Endothelial cell of umbilical vein (primary cell): ENCODE measurements around the gene TACSTD2. TPM values are rescaled to one million over a fixed set of nuclear protein-coding genes. Genes with fewer than 3 reads are reported as not detected.

ENCODE experiments used
- BruUV-seq: library from RNA; stranded (reverse); fragments of 400-500 nt; replicated peaks from 2 replicates; lab custom pipeline; 2021; lab: Mats Ljungman, UMichigan
- CTCF ChIA-PET: fragments of 300-600, 350-600 bp; sonication (Branson Sonifier 250); formaldehyde crosslinking; loops from one replicate; lab custom pipeline; 2021; ENCODE audit warnings: antibody characterized with exemption, inconsistent platforms; lab: Charles Lee
- POLR2A ChIA-PET: fragments of 300-600, 350-600 bp; sonication (Branson Sonifier 250); formaldehyde crosslinking; loops from one replicate; lab custom pipeline; 2021; ENCODE audit warnings: antibody characterized with exemption, inconsistent platforms; lab: Charles Lee
- DNase-seq: peaks from one replicate; pipeline ENCODE4 v3.0.0-alpha.2; 2011; ENCODE audit warnings: low read depth, low spot score
- FAIRE-seq: peaks from 2 replicates; lab custom pipeline; 2011; peaks lifted over from hg19 to GRCh38; lab: Jason Lieb, UNC
- H2AFZ ChIP-seq: 2 replicates; pipeline ENCODE4 v1.6.0; 2012; ENCODE audit warnings: low read depth, low read length, control low read depth, inconsistent platforms
- H3K27ac ChIP-seq: 2 replicates; pipeline ENCODE4 v1.5.1; 2011; ENCODE audit warnings: low read depth, mild to moderate bottlenecking, control low read depth, low read length, moderate library complexity; ENCODE audit not compliant: insufficient read depth
- H3K27me3 ChIP-seq, 2 experiments: 2 replicates each; pipeline versions ENCODE4 v1.6.0 to v1.6.1; 2011; ENCODE audit warnings: low read length in 2 of 2, mixed read lengths in 1 of 2; ENCODE audit not compliant: control insufficient read depth in 2 of 2, insufficient read depth in 2 of 2
- H3K36me3 ChIP-seq, 2 experiments: 2 replicates in 1 of 2; 3 replicates in 1 of 2; pipeline ENCODE4 v1.5.1; 2011; ENCODE audit warnings: low read length in 2 of 2, mild to moderate bottlenecking in 1 of 2, moderate library complexity in 1 of 2; ENCODE audit not compliant: control insufficient read depth in 2 of 2, insufficient read depth in 2 of 2; ENCODE audit errors: extremely low read depth in 1 of 2
- H3K4me1 ChIP-seq: 3 replicates; pipeline ENCODE4 v1.5.1; 2011; ENCODE audit warnings: mild to moderate bottlenecking, low read length; ENCODE audit not compliant: control insufficient read depth, insufficient read depth; ENCODE audit errors: extremely low read depth
- H3K4me2 ChIP-seq: 2 replicates; pipeline ENCODE4 v1.6.1; 2011; ENCODE audit warnings: low read length, control low read depth, mixed read lengths; ENCODE audit not compliant: insufficient read depth
- H3K4me3 ChIP-seq, 3 experiments: fragments of 200-600 bp in 1 of 3; sonication (generic), shearing (Covaris generic) in 1 of 3; replicated peaks in 1 of 3; 2 replicates each; pipeline ENCODE4 v1.5.1; 2011 to 2016; ENCODE audit warnings: control low read depth in 3 of 3, low read length in 3 of 3, mild to moderate bottlenecking in 2 of 3, inconsistent platforms in 1 of 3, low read depth in 1 of 3, moderate library complexity in 1 of 3; ENCODE audit not compliant: insufficient read depth in 1 of 3
- H3K79me2 ChIP-seq: 2 replicates; pipeline ENCODE4 v1.6.0; 2012; ENCODE audit warnings: low read length, inconsistent platforms; ENCODE audit not compliant: control insufficient read depth, insufficient read depth
- H3K9ac ChIP-seq: replicated peaks from 2 replicates; pipeline ENCODE3; 2011; ENCODE audit warnings: low read length, control low read depth; ENCODE audit not compliant: insufficient read depth; ENCODE audit errors: extremely low read depth
- H3K9me1 ChIP-seq: replicated peaks from 3 replicates; pipeline ENCODE4 v1.6.0; 2011; ENCODE audit warnings: mild to moderate bottlenecking, low read length; ENCODE audit not compliant: control insufficient read depth, insufficient read depth; ENCODE audit errors: extremely low read depth
- H3K9me3 ChIP-seq: replicated peaks from 2 replicates; pipeline ENCODE4 v1.5.1; 2012; ENCODE audit warnings: low read length, inconsistent platforms; ENCODE audit not compliant: control insufficient read depth, insufficient read depth
- H4K20me1 ChIP-seq: replicated peaks from 2 replicates; pipeline ENCODE3; 2011; ENCODE audit warnings: mild to moderate bottlenecking, low read length; ENCODE audit not compliant: control insufficient read depth, insufficient read depth; ENCODE audit errors: extremely low read depth
- CTCF ChIP-seq, 2 donors: IDR thresholded peaks; 1 replicate in 1 of 2; 2 replicates in 1 of 2; pipeline ENCODE4 v1.5.1; 2011; ENCODE audit warnings: low read length in 2 of 2, mild to moderate bottlenecking in 2 of 2, moderate library complexity in 2 of 2, control low read depth in 1 of 2, inconsistent platforms in 1 of 2, low read depth in 1 of 2; ENCODE audit not compliant: insufficient read depth in 1 of 2; ENCODE audit errors: extremely low read depth in 1 of 2
- EZH2 ChIP-seq: IDR thresholded peaks from 2 replicates; pipeline ENCODE4 v1.6.1; 2012; ENCODE audit warnings: borderline replicate concordance, low read depth, mild to moderate bottlenecking, moderate library complexity, low read length, inconsistent platforms; ENCODE audit not compliant: severe bottlenecking
- FOS ChIP-seq: IDR thresholded peaks from 2 replicates; pipeline ENCODE4 v1.6.1; 2011; ENCODE audit warnings: mild to moderate bottlenecking, low read length, moderate library complexity, borderline replicate concordance; ENCODE audit not compliant: insufficient read depth
- GATA2 ChIP-seq: IDR thresholded peaks from 2 replicates; pipeline ENCODE4 v1.7.0; 2011; ENCODE audit warnings: low read depth, mild to moderate bottlenecking, moderate library complexity, mixed read lengths, low read length; ENCODE audit not compliant: insufficient read length, insufficient read depth
- JUN ChIP-seq: IDR thresholded peaks from 2 replicates; pipeline ENCODE4 v1.6.1; 2011; ENCODE audit warnings: borderline replicate concordance, low read depth; ENCODE audit not compliant: insufficient read length, insufficient read depth
- MAX ChIP-seq: IDR thresholded peaks from 2 replicates; pipeline ENCODE4 v1.6.1; 2011; ENCODE audit not compliant: insufficient read depth, insufficient read length
- MYC ChIP-seq: IDR thresholded peaks from one replicate; pipeline ENCODE4 v1.6.1; 2011; ENCODE audit warnings: mild to moderate bottlenecking, low read depth, low read length
- POLR2A ChIP-seq: IDR thresholded peaks from 2 replicates; pipeline ENCODE4 v1.6.1; 2012; ENCODE audit warnings: low read depth, mild to moderate bottlenecking, control low read depth, low read length
- POLR2AphosphoS5 ChIP-seq: IDR thresholded peaks from 2 replicates; pipeline ENCODE4 v1.6.1; 2012; ENCODE audit warnings: low read depth, mild to moderate bottlenecking, control low read depth, low read length, moderate library complexity; ENCODE audit not compliant: insufficient read depth
- dilution Hi-C: fragments of 300-500 bp; cut with MboI; formaldehyde crosslinking; loops from one replicate; pipeline ENCODE4 v1.15.0; 2019; ENCODE audit warnings: low sequenced_read_pairs; ENCODE audit not compliant: extremely low pct_ligation_motif_present
- intact Hi-C: fragments of 100-400 bp; cut with micrococcal nuclease; formaldehyde crosslinking; loops from one replicate; pipeline ENCODE4 v1.10.0; 2022
- polyA plus RNA-seq, 4 experiments: library from polyadenylated mRNA; depleted of rRNA in 3 of 4; stranded (reverse) in 3 of 4; unstranded in 1 of 4; fragments of >200 nt; gene quantifications; 2 replicates each; pipeline versions ENCODE4 v1.2.1 to v1.2.3, GENCODE V29; 2011 to 2012; ENCODE audit warnings: missing spikeins in 1 of 4
- total RNA-seq: library from RNA; stranded (reverse); gene quantifications from 2 replicates; pipeline ENCODE4 v1.2.3, GENCODE V29; 2021

Gene TACSTD2
- total and polyA plus RNA-seq, 2 donors (not counting 3 experiments of a cell fraction or from before 2014, with no cell fraction given), result 30.7 to 43.3 TPM

GRCh38 chr1:58568911-58569310 is 8.1 kb downstream of the TACSTD2 start:
- POLR2A ChIA-PET, result no interaction called here
- BruUV-seq, result no TSS peak
- Histone ChIP-seq H3K4me1 (peaks cover 9% of the 10 kb centered on the region), H3K9me1 (no peaks in the 10 kb centered on the region), H3K79me2 (no peaks in the 10 kb centered on the region), H3K9ac (no peak overlapping the region), H3K4me3 (no peak overlapping the region), H3K27me3 (peaks cover 0 to 4% of the 10 kb centered on the region in 2 experiments), H3K4me2 (no peak overlapping the region), H3K9me3 (no peaks in the 10 kb centered on the region), H4K20me1 (no peaks in the 10 kb centered on the region), H3K36me3 (no peaks in the 10 kb centered on the region), H2AFZ (no peak overlapping the region), H3K27ac (no peak overlapping the region)
- no peak for DNase-seq
- intact Hi-C loops (no loop called here), dilution Hi-C loops (no loop called here)
- no peak for FAIRE-seq
- CTCF ChIA-PET, result interaction anchor here (0.9 to 2.7 kb wide), 3 partner anchors 11 to 84 kb away, joined by 3 to 18 read pairs (median 3); no protein-coding TSS in a partner anchor
- TF ChIP-seq FOS (no peak), MAX (no peak), POLR2A (no peak), CTCF (IDR thresholded peaks at IDR 0.05; ENCODE audit: extremely low read depth in 1 of 2, insufficient read depth in 1 of 2, low read depth in 1 of 2, low read length in 2 of 2) (no peak), EZH2 (no peak), GATA2 (no peak), POLR2AphosphoS5 (no peak), MYC (no peak), JUN (no peak)
